IgD-negative memory B cell (primary cell): ENCODE results near the gene RFFL. TPM values are rescaled to one million over a fixed set of nuclear protein-coding genes. Genes with fewer than 3 reads are reported as not detected.

Experiments used
- H3K27ac Mint-ChIP-seq, 3 donors: one replicate each; pipeline ENCODE4 v1.8.0; 2020 to 2022; ENCODE audit warnings: mild to moderate bottlenecking in 3 of 3, mixed read lengths in 3 of 3, moderate library complexity in 1 of 3
- H3K27me3 Mint-ChIP-seq: one replicate; pipeline ENCODE4 v1.8.0; 2021; ENCODE audit warnings: mixed read lengths
- H3K36me3 Mint-ChIP-seq: one replicate; pipeline ENCODE4 v1.8.0; 2020; ENCODE audit warnings: mild to moderate bottlenecking, mixed read lengths
- H3K4me1 Mint-ChIP-seq, 3 donors: one replicate each; pipeline ENCODE4 v1.8.0; 2020 to 2022; ENCODE audit warnings: mixed read lengths in 3 of 3, mild to moderate bottlenecking in 1 of 3
- H3K4me3 Mint-ChIP-seq, 4 donors: one replicate each; pipeline ENCODE4 v1.8.0; 2020 to 2022; ENCODE audit warnings: mild to moderate bottlenecking in 4 of 4, mixed read lengths in 4 of 4, moderate library complexity in 3 of 4
- H3K9me3 Mint-ChIP-seq, 3 donors: one replicate each; pipeline ENCODE4 v1.8.0; 2020 to 2021; ENCODE audit warnings: mixed read lengths in 3 of 3, mild to moderate bottlenecking in 1 of 3
- polyA plus RNA-seq: library from polyadenylated mRNA; unstranded; fragments of 300-500 nt; fragmentation: Illumina TruSeq; gene quantifications from one replicate; pipeline ENCODE4 v1.2.3, GENCODE V29; 2021

The RFFL gene
- polyA plus RNA-seq, 1 donor from 2014 or later: 28.9 TPM

- H3K27me3 Mint-ChIP-seq: no peaks in the 10 kb centered on the region
- H3K4me1 Mint-ChIP-seq: peaks cover 0 to 3% (median 0%) of the 10 kb centered on the region in 3 donors
- H3K4me3 Mint-ChIP-seq: no peak overlapping the region
- H3K9me3 Mint-ChIP-seq: no peaks in the 10 kb centered on the region
- peaks cover 4% of the 10 kb centered on the region for H3K36me3 Mint-ChIP-seq
- peak overlapping the region in 1 of 3 donors; percentile 47 for H3K27ac Mint-ChIP-seq
Measured at GRCh38 chr17:34993031-34993430, 70.5 kb downstream of the RFFL start.

GRCh38 chr17:34991606-34992005 lies 71.9 kb downstream of the RFFL start:
- no peak overlapping the region for H3K27ac Mint-ChIP-seq
- no peaks in the 10 kb centered on the region for H3K9me3 Mint-ChIP-seq
- H3K36me3 Mint-ChIP-seq: peaks cover 4% of the 10 kb centered on the region

GRCh38 chr17:34990921-34991365 lies 72.6 kb downstream of the RFFL start:
- H3K4me1 Mint-ChIP-seq: peaks cover 0 to 3% (median 0%) of the 10 kb centered on the region in 3 donors
- H3K36me3 Mint-ChIP-seq: peaks cover 4% of the 10 kb centered on the region
- no peak overlapping the region for H3K4me3 Mint-ChIP-seq
- peak overlapping the region in 1 of 3 donors; percentile 31 for H3K27ac Mint-ChIP-seq
- H3K9me3 Mint-ChIP-seq: no peaks in the 10 kb centered on the region
- H3K27me3 Mint-ChIP-seq: no peaks in the 10 kb centered on the region

More at GRCh38 chr17:34991606-34992005, 71.9 kb downstream of the RFFL start:
- Mint-ChIP-seq H3K4me1 (peaks cover 0 to 3% (median 0%) of the 10 kb centered on the region in 3 donors), H3K4me3 (no peak overlapping the region), H3K27me3 (no peaks in the 10 kb centered on the region)

GRCh38 chr17:34989473-34989872 lies 74.0 kb downstream of the RFFL start:
- Mint-ChIP-seq H3K9me3 (no peaks in the 10 kb centered on the region), H3K4me1 (peaks cover 0 to 6% (median 2%) of the 10 kb centered on the region in 3 donors), H3K27ac (no peak overlapping the region), H3K4me3 (no peak overlapping the region), H3K36me3 (peaks cover 4% of the 10 kb centered on the region), H3K27me3 (no peaks in the 10 kb centered on the region)

GRCh38 chr17:34988644-34989043 lies 74.9 kb downstream of the RFFL start:
- H3K9me3 Mint-ChIP-seq: no peaks in the 10 kb centered on the region
- peaks cover 4% of the 10 kb centered on the region for H3K36me3 Mint-ChIP-seq
- H3K27ac Mint-ChIP-seq: no peak overlapping the region
- H3K4me3 Mint-ChIP-seq: no peak overlapping the region
- H3K27me3 Mint-ChIP-seq: no peaks in the 10 kb centered on the region
- peaks cover 0 to 6% (median 2%) of the 10 kb centered on the region in 3 donors for H3K4me1 Mint-ChIP-seq

- Mint-ChIP-seq H3K4me3 (no peak overlapping the region), H3K36me3 (peaks cover 7% of the 10 kb centered on the region), H3K4me1 (peaks cover 5 to 8% (median 7%) of the 10 kb centered on the region in 3 donors), H3K9me3 (no peaks in the 10 kb centered on the region), H3K27me3 (no peaks in the 10 kb centered on the region), H3K27ac (no peak overlapping the region)
Measured at GRCh38 chr17:34987232-34987631, 76.3 kb downstream of the RFFL start.

GRCh38 chr17:34981538-34982241 lies 81.8 kb downstream of the RFFL start:
- Mint-ChIP-seq H3K9me3 (no peaks in the 10 kb centered on the region), H3K27ac (peak overlapping the region; percentile 88 to 97 (median 96)), H3K27me3 (no peaks in the 10 kb centered on the region), H3K36me3 (peaks cover 2% of the 10 kb centered on the region), H3K4me3 (peak overlapping the region; percentile 90 to 98 (median 96)), H3K4me1 (peaks cover 21 to 28% (median 22%) of the 10 kb centered on the region in 3 donors)

GRCh38 chr17:34980681-34981537 lies 82.6 kb downstream of the RFFL start:
- H3K9me3 Mint-ChIP-seq: no peaks in the 10 kb centered on the region
- peak overlapping the region; percentile 90 to 98 (median 96) for H3K4me3 Mint-ChIP-seq
- H3K27me3 Mint-ChIP-seq: no peaks in the 10 kb centered on the region
- peaks cover 2% of the 10 kb centered on the region for H3K36me3 Mint-ChIP-seq
- peak overlapping the region; percentile 96 to 98 (median 97) for H3K27ac Mint-ChIP-seq
- H3K4me1 Mint-ChIP-seq: peaks cover 21 to 28% (median 22%) of the 10 kb centered on the region in 3 donors

GRCh38 chr17:34980353-34980680 lies 83.2 kb downstream of the RFFL start, which contains the start of gene LIG3:
LIG3 (plus strand) TSS chr17:34980512; CDS start chr17:34983006, 2,494 bp downstream.
- Mint-ChIP-seq H3K27ac (peak within 1 kb of the TSS; percentile 97 to 98 (median 98)), H3K4me3 (peak within 1 kb of the TSS; percentile 90 to 99 (median 97)), H3K4me1 (peaks cover 19 to 28% (median 21%) of the 10 kb centered on the region in 3 donors), H3K9me3 (no peaks in the 10 kb centered on the region), H3K27me3 (no peaks in the 10 kb centered on the region), H3K36me3 (peaks cover 2% of the 10 kb centered on the region)

GRCh38 chr17:34979650-34980352 lies 83.7 kb downstream of the RFFL start:
- Mint-ChIP-seq H3K36me3 (peaks cover 2% of the 10 kb centered on the region), H3K27ac (peak overlapping the region; percentile 97 to 98 (median 98)), H3K4me1 (peaks cover 18 to 28% (median 19%) of the 10 kb centered on the region in 3 donors), H3K27me3 (no peaks in the 10 kb centered on the region), H3K4me3 (peak overlapping the region; percentile 90 to 99 (median 96)), H3K9me3 (no peaks in the 10 kb centered on the region)

GRCh38 chr17:34979153-34979552 lies 84.4 kb downstream of the RFFL start:
- Mint-ChIP-seq H3K27ac (peak overlapping the region in 2 of 3 donors; percentile 97 to 98), H3K27me3 (no peaks in the 10 kb centered on the region), H3K4me3 (peak overlapping the region in 3 of 4 donors; percentile 96 to 99 (median 96)), H3K36me3 (peaks cover 2% of the 10 kb centered on the region), H3K9me3 (no peaks in the 10 kb centered on the region), H3K4me1 (peaks cover 18 to 28% (median 19%) of the 10 kb centered on the region in 3 donors)

GRCh38 chr17:34974794-34975785 lies 88.4 kb downstream of the RFFL start:
- H3K9me3 Mint-ChIP-seq: no peaks in the 10 kb centered on the region
- no peak overlapping the region for H3K27ac Mint-ChIP-seq
- peaks cover 6 to 10% (median 7%) of the 10 kb centered on the region in 3 donors for H3K4me1 Mint-ChIP-seq
- H3K4me3 Mint-ChIP-seq: no peak overlapping the region
- H3K27me3 Mint-ChIP-seq: no peaks in the 10 kb centered on the region
- H3K36me3 Mint-ChIP-seq: no peaks in the 10 kb centered on the region

GRCh38 chr17:34974179-34974578 lies 89.3 kb downstream of the RFFL start:
- Mint-ChIP-seq H3K4me1 (peaks cover 0 to 1% (median 0%) of the 10 kb centered on the region in 3 donors), H3K27ac (no peak overlapping the region), H3K27me3 (no peaks in the 10 kb centered on the region), H3K9me3 (no peaks in the 10 kb centered on the region), H3K4me3 (no peak overlapping the region), H3K36me3 (no peaks in the 10 kb centered on the region)
